ENCODE measurements around the gene BCKDK.

DNA sequence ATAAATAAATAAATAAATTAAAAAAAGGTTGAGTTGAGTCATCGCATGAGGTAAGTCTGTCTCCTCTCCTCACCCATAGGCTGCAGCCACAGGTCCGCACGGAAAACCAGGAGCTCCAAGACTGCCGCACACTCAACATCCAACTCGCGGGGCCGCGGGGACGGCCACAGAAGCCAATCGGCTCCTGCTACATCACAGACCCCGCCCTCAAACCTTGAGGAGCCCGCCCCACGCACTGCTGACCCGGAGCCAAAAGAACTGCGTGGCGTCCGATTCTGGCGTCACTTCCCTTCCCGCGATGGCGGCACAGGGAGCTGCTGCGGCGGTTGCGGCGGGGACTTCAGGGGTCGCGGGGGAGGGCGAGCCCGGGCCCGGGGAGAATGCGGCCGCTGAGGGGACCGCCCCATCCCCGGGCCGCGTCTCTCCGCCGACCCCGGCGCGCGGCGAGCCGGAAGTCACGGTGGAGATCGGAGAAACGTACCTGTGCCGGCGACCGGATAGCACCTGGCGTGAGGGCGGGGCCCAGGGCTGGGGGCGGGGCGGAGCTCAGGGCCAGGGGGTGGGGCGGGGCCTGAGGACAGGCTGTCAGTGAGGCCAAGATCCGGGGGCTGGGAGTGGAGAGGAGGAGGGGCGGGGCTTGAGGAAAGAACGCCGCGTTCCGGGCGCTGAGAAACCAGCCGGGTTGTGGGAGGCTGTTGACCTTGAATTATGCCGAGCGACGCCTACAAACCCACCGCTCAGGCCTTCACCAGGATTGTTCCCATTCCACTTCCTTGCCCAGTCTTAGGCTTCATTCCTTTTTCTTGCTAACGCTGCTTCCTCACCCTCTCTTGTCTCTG is 9.4 kb downstream of the BCKDK start, which contains the start of gene KAT8:
- TF ChIP-seq CTCF (IDR thresholded peaks at IDR 0.05; ENCODE audit: low read depth, low read length, poor library complexity, severe bottlenecking) (no peak), EZH2phosphoT487 (IDR thresholded peaks at IDR 0.05; ENCODE audit: borderline replicate concordance, low read length) (no peak)
